NOMO-1 (cell line): ENCODE data around the gene SLC22A6.

Experiments
- DNase-seq, 2 experiments: peaks; one replicate each; lab custom pipeline; 2025; ENCODE audit not compliant: unreplicated experiment in 2 of 2; lab: John Stamatoyannopoulos, UW

The SLC22A6 gene

GRCh38 chr11:62984451-62984991 lies at the start of gene SLC22A6:
SLC22A6 (minus strand) TSS chr11:62984967; CDS start chr11:62984690, 277 bp downstream.
- no peak for DNase-seq

GRCh38 chr11:63032457-63032856 lies 47.7 kb upstream of the SLC22A6 start:
- no peak for DNase-seq

GRCh38 chr11:63023841-63024648 lies 39.3 kb upstream of the SLC22A6 start:
- peak; percentile 78 to 89 for DNase-seq

- DNase-seq = no peak
Observed at GRCh38 chr11:63023222-63023814, 38.6 kb upstream of the SLC22A6 start.

- DNase-seq = no peak
Observed at GRCh38 chr11:63022441-63022840, 37.7 kb upstream of the SLC22A6 start.

GRCh38 chr11:63020671-63021291 lies 36.0 kb upstream of the SLC22A6 start:
- DNase-seq = no peak

- no peak for DNase-seq
Observed at GRCh38 chr11:63019506-63019905, 34.7 kb upstream of the SLC22A6 start.

- DNase-seq = no peak
Observed at GRCh38 chr11:63017306-63017974, 32.7 kb upstream of the SLC22A6 start.

GRCh38 chr11:63015521-63016215 lies 30.9 kb upstream of the SLC22A6 start, which contains the start of gene SLC22A8:
SLC22A8 (minus strand) TSS chr11:63015841; CDS start chr11:63014958, 883 bp downstream.
- DNase-seq = no peak

GRCh38 chr11:63014408-63015055 lies 29.8 kb upstream of the SLC22A6 start:
- DNase-seq = no peak

- no peak for DNase-seq
Observed at GRCh38 chr11:63012839-63013238, 28.1 kb upstream of the SLC22A6 start.

- no peak for DNase-seq
Observed at GRCh38 chr11:63012430-63012829, 27.7 kb upstream of the SLC22A6 start.

- DNase-seq = no peak
Observed at GRCh38 chr11:63010934-63011439, 26.2 kb upstream of the SLC22A6 start.

GRCh38 chr11:63007920-63008319 lies 23.2 kb upstream of the SLC22A6 start:
- DNase-seq = no peak

- DNase-seq = no peak
Observed at GRCh38 chr11:63001456-63001855, 16.7 kb upstream of the SLC22A6 start.

GRCh38 chr11:62999649-63000048 lies 14.9 kb upstream of the SLC22A6 start:
- no peak for DNase-seq

- DNase-seq = no peak
Observed at GRCh38 chr11:62999156-62999555, 14.4 kb upstream of the SLC22A6 start.

GRCh38 chr11:62996271-62996670 lies 11.5 kb upstream of the SLC22A6 start:
- DNase-seq = no peak

- no peak for DNase-seq
Observed at GRCh38 chr11:62994775-62995174, 10.0 kb upstream of the SLC22A6 start.

GRCh38 chr11:62988276-62988675 lies 3.5 kb upstream of the SLC22A6 start:
- DNase-seq = no peak
